HG02610 (cell line): Measurements from ENCODE around the gene PCYT2.

Source experiments
- ATAC-seq: cut with Tn5 transposase; IDR thresholded peaks from one replicate; pipeline ENCODE4 v1.9.1; 2021; ENCODE audit warnings: mild to moderate bottlenecking, moderate library complexity; ENCODE audit not compliant: unreplicated experiment

Gene PCYT2

DNA sequence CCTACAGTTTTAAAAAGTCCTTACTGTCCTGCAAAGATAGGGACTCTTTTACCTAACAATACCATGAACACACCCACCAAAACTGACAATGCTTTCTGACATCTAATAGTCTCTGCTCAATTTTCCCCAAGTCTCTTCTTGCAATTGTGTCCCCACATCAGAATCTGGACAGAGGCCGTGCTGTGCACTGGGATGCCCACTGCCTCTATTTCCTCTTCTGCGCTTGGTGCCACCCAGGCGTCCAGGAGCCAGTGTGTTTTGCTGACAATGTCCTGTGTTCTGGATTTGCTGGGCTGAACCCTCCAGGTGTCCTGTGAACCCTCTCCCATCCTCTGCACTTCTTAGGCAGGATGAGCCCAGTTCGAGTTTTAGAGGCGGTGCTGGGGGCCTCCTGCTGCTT lies 33.6 kb downstream of the PCYT2 start:
- no peak for ATAC-seq

DNA sequence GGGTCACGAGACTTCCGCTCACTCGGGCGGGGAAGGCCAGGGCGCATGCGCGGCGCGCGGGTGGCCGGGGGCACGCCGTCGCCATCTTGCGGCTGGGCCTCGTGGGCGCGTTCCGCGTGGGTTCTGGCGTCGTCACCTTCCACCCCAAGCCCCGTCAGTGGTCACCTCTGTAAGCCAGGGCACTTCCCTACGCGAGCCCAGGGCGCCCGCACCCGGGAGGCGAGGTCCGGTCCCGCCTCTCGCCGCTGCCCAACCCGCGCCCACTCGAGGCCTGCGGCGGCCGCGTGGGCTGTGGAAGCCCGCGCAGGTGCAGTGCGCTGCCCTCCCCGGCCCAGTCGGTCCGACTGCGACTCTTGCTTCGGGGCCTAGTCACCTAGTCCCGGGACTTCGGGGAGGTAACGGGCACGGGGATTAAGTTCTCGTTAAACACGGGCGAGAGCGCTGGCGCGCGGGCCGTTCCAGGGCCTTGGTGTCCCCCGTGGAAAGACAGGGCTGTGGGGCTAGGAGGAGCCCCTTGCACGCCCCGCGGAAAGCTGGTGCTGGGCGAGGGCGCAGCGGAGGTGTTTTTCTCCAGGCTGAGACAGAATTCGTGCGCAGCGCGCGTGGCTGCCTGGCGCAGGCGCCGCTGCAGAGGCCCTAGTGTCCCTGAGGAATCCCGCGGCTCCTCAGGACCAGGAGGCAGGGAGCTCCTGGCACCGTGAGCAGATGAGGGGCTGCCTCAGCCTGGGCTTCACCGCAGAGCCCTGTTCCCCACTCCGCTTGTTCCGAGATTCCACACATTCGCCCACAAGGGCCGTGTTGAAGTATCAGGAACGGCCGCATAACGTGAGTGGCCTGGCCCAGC lies 39.6 kb downstream of the PCYT2 start:
- ATAC-seq, result peak; percentile 13

DNA sequence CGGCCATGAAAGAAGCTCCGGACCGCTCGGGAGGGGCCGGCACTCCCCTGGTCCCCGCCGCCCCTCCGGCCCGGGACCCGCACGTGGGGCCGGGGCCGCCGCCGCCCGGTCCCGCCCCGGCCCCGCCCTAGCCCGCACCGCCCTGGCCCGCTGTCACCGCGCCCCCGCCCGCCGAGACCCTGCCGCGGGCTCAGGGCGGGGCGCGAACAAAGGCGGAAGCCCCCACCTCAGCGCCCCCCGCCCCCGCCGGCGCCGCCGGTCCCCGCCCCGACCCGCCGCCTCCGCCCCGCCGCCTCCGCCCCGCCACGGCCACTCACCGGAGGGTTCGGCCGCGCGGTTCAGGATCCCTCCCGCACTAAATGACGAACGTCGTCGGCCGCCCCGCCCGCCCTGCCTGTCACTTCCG lies 40.2 kb downstream of the PCYT2 start, which contains the start of gene ARHGDIA:
Gene ARHGDIA, minus strand, starts transcription at position 357 of the 406 bp plus-strand sequence. CDS start 1,407 bp downstream, outside the sequence.
- peak; percentile 41 for ATAC-seq

DNA sequence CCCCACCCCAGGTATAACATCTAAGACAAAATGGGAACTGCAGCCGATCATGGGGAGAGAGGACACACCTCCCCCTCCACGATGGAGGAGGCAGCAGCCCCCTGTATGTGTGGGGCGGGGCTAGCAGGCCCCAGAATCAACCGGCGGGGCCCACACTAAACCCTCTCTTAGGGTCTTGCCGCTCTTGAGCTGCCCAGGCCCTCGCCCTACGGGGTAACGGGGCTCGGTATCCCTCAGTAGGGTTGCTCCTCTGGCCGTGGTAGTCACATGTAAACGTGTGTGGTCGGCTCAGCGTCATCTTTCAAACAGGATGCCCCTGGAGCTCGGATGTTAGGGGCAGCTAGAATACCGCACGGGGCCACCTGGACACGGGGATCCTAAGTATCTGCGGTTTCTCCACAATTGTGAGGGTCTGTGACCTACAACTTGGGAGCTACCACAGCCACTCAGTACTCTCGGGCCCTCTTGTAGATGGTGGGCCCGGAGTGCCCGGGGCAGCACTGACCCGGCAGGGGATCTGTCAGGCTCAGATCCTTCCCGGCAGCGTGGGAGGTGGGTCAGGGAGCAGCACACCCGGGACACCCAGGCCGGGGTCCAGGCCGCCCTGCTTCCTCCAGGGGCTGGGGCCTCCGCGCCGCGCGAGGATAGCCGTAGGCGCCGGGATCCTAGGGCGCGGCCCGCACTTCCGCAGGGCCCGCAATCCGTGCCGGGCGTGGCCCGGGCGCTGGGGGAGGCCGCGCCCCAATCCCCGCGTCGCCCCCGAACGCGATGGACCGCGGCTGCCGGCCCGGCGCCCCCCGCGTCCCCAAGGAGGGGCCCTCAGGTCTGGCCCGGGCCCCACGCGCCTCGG lies 40.8 kb downstream of the PCYT2 start:
- peak; percentile 16 for ATAC-seq

DNA sequence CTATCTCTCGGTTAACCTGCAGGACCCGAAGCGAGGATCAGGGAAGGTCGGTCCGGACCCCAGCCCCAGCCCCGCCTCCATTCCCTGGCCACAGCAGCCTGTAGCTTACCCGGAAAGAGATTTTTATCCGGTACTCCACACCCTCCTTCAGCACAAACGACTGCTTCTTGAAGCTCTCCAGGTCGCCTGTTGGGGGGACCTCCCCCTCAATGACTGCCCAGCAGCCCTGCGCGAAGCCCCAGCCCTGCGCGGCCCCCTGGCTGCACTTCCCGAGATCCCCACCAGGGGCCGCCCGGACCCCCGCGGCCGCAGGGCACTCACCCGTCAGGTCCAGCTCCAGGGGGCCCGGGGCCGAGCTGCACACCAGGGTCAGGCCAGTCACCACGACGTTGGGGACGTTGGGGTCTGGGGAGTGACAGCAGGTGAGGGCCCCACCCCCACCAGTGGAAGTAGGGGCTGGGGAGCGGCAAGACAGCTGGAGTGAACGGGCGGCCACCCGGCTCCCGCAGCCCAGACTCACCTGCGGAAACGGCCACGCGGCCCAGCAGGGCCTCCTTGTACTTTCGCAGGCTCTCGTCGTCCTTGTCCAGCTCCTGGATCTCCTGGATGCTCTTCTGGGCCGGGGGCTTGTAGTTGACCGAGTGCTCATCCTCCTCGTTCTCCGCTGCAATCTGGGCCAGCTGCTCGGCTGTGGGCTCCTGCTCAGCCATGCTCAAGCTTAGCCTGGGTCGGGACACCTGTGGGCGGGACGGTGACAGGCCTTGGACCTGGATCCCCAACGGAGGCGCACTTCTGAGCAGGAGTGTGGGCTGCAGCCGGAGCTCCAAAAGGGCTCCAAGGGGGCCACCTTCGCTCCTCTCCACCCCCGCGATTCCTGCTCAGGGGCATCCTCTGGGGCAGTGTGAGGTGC lies 41.7 kb downstream of the PCYT2 start:
- no peak for ATAC-seq

DNA sequence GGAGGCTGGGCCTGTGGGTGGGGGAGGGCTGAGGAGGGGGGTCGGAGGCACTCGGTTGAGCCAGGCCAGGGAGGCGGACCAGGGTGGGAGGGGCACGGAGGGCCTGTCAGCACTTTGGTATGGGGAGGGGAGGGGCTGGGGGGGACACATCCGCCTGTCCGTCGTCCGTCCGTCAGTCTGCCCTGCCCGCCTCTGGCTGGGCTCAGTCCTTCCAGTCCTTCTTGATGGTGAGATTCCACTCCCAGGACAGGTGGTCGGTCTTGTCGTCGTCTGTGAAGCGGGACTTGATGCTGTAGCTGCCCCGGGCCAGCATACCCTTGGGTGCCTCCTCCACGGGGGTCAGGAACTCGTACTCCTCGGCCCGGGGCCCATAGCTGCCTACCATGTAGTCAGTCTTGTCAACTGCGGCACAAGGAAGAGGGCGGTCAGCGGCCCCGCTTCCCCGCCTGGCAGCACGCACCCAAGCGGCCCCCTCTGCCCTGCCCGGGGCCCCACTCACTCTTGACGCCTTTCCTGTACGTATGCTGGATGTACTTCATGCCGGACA lies 42.5 kb downstream of the PCYT2 start:
- ATAC-seq, result no peak

DNA sequence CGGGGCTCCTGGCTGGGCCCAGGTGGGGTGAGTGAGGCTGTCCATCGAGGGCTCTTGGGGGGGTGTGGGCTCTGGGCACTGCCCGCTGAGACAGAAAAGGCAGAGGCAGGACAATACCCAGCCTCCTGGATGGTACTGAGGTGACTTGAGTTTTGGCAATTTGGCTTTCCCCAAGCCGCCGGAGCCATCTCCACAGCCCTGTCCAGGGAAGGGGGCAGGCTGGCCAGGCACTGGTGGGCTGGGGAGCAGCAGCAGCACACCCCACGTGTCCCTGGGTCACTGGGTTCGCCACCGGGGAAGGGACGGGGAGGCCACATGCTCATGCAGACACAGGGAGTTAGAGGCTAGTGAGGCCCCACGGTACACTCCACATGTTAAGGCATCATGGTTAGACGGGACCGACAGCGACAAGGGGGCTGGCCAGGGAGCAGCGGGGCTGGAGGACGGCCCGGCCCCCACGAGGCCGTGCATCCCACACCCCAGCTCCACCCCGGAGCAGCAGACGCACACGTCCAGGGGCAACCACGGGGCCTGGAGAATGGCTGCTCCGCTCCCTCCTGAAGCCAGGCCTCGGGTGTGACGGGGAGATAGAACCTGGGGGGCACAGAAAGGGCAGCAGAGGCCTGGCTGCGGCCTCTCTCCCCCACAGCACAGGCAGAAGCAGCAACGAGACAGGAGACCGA lies 43.1 kb downstream of the PCYT2 start:
- no peak for ATAC-seq

DNA sequence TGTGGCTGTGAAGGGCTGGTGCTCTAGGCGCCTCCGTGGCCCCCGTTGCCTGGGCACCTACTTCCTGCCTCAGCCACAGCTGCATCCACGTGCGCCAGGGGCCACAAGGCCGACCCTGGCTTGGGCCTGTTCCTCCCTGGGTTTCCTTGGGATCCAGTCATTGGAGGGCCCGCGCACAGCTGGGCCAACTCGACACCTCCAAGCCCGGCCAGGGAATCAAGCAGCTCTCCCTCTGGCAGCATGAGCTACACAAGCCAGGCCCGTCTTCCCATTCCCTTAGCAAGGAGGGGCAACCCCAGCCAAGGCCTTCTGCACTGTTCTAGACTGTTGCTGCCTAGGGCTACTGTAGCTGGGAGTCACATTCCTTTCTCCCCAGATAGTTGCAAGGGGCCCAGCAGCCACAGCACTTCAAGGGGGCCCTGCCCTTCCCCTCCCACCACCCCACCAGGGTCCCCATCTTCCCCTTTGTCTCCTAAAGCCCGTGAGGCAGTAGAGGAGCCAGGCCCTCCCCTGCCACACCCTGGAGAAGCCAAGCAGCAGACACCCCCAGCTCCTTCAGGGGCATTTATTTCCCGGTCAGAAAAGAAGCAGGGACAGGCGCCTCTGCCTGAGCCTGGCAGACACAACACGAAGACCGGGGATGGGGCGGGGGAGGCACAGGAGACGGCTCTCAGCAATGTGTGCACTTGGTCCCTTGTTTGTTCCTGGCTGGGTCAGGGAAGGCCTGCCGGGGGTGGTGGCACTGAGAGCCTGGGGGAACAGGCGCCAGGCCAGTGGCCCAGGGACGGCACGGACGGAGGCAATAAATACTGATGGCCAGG lies 43.8 kb downstream of the PCYT2 start:
- ATAC-seq, result no peak

DNA sequence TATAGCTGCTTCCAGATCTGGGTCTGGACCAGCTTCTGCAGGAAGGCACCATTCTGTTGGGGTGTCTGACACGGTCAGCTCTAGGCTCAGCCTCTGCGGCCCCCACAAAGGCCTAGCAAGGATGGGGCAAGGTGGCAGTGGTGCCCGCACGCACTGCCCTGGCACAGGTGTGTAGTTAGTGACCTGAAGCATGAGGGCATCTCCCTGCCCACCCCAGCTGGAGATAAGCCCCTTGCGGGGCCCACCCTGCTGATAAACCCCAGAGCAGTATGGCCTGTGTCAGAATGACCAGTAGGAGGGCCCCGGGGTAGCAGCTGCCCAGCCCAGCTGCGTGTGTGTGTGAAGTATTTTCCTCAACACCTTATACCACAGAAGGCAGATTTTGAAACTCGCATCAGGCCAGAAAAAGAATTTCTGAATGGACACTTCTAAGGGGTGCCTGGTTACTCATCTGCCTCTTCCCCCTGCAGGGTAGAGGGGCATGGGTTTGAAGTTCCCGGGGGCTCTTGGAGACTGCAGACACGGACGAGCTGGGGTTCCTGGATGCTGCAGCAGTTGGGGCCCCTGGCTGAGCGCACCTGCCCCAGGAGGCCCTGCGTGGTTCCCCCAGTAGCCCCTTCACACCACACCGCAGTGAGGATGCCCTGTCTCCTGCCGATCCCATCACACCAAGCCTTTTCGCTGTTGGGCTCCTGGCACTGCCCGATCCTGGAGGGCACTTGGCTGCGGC lies 44.6 kb downstream of the PCYT2 start:
- ATAC-seq, result no peak

DNA sequence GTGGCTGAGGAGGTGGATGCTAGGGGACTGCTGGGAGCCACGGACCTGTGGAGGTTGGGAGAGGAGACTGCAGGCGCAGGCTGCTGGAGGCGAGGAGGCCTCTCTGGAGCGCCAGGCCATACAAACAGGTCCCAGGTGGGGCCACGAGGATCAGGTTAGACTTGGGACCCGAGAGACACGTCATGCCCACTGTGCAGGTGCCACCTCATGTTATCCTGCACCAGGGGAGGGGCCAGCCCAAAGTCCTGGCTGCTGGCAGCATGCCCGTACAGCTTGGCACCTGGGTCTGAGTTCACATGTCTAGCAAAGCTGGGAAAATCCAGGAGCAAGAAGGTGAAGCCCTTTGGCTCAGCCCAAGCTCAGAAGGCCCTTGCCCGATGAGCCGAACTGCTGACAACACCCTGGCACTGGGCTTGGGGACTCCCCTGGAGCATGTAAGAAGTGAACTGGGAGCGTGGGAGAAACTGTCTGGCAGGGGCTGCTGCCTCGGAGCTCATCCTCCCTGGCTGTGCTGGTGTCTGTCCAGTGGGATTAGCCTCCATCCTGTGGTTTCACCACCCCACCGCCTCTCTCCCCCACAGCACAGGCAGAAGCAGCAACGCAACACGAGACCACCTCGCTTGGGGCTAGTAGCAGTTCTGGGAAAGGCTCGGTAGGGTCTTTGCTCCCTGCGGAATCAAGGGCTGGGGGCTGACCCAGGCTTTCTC lies 45.3 kb downstream of the PCYT2 start:
- no peak for ATAC-seq

DNA sequence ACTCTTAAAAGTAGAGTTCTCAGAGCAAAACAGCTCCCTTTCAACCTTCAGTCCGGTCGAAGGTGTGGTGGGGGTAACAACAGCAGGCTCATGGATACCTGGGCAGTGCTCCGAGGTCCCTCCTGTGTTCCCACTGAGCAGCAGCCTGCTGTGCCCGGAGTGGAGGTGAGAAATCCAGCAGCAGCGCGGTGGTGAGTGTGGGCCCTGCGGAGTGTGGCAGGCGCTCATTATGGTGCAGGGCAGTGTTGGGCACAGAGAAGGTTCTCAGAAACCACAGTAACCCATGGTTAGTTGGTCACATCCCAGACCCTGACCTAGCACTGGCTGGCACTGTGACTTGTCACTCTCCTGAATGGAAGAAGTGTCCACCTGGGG lies 45.9 kb downstream of the PCYT2 start:
- ATAC-seq, result no peak

DNA sequence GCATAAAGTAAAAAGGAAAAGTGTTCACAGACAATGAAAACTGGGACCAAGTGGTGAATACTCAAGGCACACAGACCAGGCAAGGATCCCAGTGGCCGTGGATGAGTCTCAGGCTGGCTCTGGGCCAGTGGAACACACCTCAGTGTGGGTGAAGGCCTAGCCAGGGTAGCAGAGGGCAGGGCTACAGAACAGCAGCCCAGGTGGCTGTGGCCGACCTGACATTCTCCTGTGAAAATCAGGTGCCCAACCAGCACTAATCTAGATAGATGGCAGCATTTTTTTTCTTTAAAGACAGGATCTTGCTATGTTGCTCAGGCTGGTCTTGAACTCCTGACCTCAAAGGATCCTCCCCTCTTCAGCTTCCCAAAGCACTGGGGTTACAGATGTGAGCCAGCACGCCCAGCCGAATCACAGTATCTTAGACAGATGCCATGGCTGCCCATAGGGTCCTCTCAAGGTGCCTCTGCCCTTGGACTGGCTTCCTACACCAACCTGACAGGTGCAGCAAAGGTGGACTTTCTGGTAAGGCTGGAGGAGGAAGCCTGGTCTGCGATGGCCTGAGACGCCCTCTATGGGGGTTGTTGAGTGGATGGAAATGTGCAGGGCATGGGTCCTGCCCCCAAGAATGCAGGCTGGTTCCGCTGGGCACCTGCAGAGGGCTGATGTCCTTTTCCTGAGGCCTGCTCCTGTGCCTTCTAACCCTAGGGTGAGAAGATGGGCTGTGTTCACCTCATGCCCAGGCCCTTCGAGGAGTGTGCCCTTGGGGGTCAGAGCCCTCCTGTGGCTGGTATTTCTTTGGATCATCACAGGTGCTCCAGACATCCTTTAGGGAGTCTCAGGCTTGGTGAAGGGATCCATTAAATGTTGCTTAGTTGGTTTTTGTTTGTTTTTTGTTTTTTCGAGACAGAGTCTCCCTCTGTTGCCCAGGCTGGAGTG lies 47.1 kb downstream of the PCYT2 start:
- ATAC-seq, result no peak

DNA sequence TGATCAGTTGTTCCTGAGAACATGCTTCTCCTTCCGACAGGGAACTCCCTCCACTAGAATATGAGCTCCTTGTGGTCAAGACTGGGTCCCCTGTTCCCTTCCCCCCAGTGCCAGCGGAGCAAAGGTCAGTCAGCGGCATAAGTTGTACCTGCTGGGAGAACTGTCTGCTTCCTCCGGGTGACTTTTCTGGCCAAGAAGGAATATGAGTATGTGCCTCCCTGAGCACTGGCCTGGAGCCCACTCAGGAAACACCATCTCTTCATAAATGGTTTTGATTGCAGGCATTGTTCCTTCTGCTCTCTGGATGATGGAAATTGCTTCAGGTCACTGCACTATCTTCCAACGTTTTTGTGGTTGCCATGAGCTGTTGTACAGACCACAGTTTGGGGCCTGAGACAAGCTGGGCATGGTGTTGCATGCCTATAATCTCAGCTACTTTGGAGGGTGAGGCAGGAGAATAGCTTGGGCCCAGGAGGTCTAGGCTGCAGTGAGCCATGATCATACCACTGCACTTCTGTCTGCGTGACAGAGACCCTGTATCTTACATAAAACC lies 48.0 kb downstream of the PCYT2 start:
- no peak for ATAC-seq

DNA sequence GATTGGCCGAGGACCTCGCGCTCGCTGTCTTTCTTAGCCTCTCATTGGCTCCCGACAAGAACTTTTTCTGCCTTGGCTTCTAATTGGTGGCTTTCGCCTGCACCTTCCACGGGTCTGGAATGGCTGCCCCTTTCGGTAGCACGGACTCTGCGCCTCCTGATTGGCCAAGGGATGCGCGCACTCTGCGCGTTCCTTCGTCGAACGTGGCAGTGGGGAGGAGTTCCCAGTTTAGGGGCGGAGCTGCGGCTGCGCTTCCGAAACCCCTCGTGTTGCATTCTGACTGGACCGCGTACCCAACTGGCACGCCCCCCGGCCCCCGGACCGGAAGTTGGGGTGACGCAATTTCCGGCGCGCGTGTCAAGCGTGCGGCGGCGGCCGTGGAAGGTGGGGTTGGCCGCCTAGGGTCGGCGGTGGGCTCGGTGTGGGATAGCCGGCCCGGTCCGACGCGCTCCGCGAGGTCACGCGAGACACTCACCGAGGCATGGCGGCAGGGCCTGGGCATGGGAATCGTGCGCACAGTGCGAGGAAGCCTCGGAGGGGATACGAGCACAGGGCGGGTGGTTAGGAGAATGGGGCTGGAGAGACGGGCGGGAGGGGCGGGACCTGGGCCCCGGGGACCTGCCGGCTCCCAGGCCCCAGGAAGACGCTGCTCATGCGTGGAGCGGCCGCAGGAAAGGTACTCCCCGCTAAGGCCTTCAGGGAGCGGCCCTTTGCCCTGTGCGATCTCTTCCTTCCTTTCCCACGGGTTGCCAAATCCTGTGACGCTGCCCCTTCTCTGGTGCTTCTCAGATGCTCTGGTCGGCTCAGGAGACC lies 50.2 kb downstream of the PCYT2 start:
- peak; percentile 81 for ATAC-seq

DNA sequence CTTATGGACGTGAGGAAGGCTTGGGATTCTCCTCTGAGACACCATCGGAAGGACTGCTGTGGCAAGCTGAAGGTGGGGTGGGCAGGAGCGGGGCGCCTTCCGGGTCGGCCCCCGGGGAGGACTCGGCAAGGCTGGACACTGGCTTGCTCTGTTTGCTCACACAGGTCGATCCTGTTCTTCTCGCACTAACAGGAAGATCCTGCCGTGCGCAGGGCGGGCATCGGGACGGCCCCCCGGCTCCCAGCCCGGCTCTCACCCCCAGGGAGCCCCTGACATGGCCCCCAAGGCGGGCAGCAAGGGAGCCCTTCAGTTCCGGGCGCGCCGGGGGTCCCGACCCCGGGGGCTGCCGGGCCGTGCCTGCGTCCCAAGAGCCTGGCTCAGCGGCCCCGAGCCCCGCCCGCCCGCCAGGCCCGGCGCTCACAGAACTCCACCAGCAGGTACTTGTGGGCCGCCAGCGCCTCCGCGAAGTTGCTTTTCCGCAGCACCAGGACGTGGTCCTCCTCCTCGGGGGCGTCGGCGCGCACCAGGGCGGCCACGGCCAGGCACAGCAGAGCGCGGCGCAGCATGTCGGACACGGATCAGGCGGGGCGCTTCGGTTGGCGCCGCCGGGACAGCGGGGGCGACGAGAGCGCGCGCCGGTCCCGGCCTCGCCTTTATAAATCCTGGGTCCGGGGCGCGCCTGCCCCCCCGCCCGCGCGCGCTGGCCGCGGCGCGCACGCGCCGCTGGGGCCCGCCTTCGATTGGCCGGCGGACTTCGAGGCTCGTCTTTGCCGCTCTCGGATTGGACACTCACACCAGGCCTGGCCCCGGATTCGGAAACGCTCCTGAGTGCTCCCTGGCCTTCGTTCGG lies 51.1 kb downstream of the PCYT2 start, which contains the start of gene P4HB:
Gene P4HB, minus strand, starts transcription at position 630 of the 850 bp plus-strand sequence. Its CDS starts 64 bp downstream, at position 566.
- no peak for ATAC-seq
